GM12801 (cell line): ENCODE measurements around the gene SULF2.

ENCODE experiments used
- CTCF ChIP-seq: IDR thresholded peaks from one replicate; pipeline ENCODE4 v1.5.1; 2011; ENCODE audit warnings: control low read depth; ENCODE audit not compliant: insufficient read length; ENCODE audit errors: extremely low read depth

Gene SULF2

GRCh38 chr20:47775841-47776240 lies 9.4 kb downstream of the SULF2 start:
- no peak for TF ChIP-seq CTCF

GRCh38 chr20:47775039-47775438 lies 10.2 kb downstream of the SULF2 start:
- TF ChIP-seq CTCF, result no peak

GRCh38 chr20:47774131-47774777 lies 11.0 kb downstream of the SULF2 start:
- TF ChIP-seq CTCF, result no peak

- TF ChIP-seq CTCF, result no peak
Observed at GRCh38 chr20:47773371-47773786, 11.9 kb downstream of the SULF2 start.

GRCh38 chr20:47770935-47771334 lies 14.3 kb downstream of the SULF2 start:
- no peak for TF ChIP-seq CTCF

- no peak for TF ChIP-seq CTCF
Observed at GRCh38 chr20:47768016-47768824, 17.1 kb downstream of the SULF2 start.

GRCh38 chr20:47765691-47766594 lies 19.3 kb downstream of the SULF2 start:
- TF ChIP-seq CTCF, result no peak
